ENCODE measurements around the gene RTTN.
"Not testable (repeated sequence)": the region's sequence is repeated elsewhere in the genome, so short reads cannot be mapped to it uniquely, and the experiment has no call there.

RTTN gene, protein sequence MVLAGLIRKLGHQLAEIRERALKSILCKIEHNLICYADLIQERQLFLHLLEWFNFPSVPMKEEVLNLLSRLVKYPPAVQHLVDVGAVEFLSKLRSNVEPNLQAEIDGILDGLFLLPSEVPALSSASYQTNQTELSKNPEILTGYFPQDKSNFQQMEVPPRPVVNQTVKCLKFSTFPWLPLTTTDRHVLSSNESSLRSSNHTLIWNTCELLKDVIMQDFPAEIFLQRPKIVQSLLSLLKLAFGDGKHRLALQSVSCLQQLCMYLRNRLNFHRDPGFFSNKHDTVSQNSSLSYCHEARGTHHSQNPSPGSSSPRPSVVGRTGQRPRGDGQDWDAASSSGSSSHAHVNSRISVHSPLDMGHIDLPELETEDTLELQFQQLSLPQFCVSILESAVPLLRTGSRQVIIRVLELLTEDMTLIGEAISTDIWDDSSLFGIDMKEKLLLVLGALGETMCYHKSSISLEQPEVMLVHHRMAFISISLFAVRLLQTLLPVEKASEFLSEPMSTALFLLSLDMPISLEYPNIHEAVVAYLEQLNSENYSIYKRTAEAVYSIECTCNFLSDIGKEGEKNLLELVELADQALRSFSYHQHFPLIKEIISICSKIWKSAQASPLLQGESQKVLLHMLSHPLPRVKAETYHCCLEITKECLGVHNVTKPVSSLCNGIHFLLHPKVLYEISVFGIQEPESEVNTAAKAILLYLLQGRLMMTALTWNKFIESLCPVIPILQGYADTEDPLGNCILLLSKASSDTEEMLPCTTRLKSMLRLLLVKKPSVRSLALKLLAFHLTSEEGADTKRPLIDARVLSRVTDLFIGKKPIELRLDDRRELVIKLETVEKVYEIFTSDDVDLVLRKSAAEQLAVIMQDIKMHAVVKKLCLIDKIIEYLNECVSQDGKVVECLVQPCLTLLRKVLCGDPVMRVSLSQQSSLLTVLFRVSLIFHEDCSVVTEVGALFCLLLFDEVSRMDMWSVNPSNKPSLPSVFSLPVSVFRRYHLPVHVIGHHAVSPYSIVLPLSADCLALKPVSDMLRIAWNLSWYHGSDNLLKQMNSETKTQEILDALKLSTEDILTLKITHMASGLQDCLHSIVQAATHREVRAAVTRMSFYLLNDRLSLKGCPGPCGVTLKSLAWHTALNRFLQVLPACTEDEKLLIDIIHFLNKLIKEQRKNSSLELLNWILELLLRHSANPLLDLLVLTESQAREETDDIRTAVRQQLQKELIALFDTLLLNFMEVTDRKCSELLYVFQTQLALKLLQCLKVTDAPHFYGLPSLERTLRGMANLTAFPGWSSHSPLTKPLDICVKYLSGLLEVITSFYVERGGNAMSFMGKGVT (N-terminal part only)

GRCh38 chr18:70205421-70206397 is at the start of gene RTTN:
TSS of gene RTTN (minus strand) at chr18:70205687. CDS start at chr18:70205658, 29 bp downstream.
- DNase-seq (ENCODE audit: low read depth in 4 of 4, low spot score in 1 of 4): peak; percentile 79 to 87 (median 86)

DNA sequence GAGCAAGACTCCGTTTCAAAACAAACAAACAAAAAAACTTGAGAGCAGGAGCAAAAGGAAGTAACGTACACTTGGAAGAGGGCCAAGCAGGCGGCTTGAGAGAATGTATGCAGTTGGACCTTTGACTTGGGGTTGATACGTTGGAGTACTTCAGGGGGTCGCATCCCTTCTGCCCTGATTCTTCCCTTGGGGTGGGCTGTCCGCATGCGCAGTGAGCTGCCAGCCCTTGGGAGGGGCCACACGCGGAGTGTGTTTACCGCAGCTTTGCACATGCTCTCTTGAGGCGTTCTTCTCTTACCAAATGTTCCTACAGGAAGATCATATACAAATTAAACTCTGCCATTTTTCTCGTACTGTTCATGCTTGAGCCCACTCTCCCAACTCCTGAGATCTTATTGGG is 45.3 kb upstream of the RTTN start:
- DNase-seq (ENCODE audit: low read depth in 4 of 4, low spot score in 1 of 4): no peak

GRCh38 chr18:70249861-70250260 is 44.4 kb upstream of the RTTN start:
- DNase-seq (ENCODE audit: low read depth in 4 of 4, low spot score in 1 of 4): not testable (repeated sequence)

DNA sequence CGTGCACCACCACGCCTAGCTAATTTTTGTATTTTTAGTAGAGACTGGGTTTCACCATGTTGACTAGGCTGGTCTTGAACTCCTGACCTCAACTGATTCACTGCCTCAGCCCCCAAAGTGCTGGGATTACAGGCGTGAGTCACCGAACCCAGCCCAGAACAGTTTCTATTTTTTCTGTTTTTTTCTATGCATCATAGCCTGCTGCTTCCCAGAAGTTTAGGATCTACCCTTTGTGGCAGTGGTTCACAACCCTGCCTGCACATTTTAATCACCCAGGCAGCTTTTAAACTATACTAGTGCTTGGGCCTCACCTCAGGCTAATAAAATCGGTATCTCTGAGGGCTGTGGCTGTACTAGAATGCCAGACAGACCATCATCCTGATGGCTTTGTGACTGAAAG is 43.6 kb upstream of the RTTN start:
- DNase-seq (ENCODE audit: low read depth in 4 of 4, low spot score in 1 of 4): no peak

GRCh38 chr18:70246061-70246466 is 40.6 kb upstream of the RTTN start:
- no peak for DNase-seq (ENCODE audit: low read depth in 4 of 4, low spot score in 1 of 4)

GRCh38 chr18:70243131-70243929 is 37.8 kb upstream of the RTTN start:
- no peak for DNase-seq (ENCODE audit: low read depth in 4 of 4, low spot score in 1 of 4)

DNA sequence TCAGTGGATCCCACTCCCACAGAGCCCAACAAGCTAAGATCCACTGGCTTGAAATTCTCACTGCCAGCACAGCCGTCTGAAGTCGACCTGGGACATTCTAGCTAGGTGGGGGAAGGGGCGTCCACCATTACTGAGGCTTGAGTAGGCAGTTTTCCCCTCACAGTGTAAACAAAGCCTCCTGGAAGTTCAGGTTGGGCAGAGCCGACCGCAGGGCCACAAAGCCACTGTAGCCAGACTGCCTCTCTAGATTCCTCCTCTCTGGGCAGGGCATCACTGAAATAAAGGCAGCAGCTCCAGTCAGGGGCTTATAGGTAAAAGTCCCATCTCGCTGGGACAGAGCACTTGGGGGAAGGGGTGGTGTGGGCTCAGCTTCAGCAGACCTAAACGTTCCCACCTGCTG is 31.4 kb upstream of the RTTN start:
- DNase-seq (ENCODE audit: low read depth in 4 of 4, low spot score in 1 of 4): not testable (repeated sequence)

GRCh38 chr18:70235478-70235877 is 30.0 kb upstream of the RTTN start:
- no peak for DNase-seq (ENCODE audit: low read depth in 4 of 4, low spot score in 1 of 4)

GRCh38 chr18:70234667-70235459 is 29.4 kb upstream of the RTTN start:
- no peak for DNase-seq (ENCODE audit: low read depth in 4 of 4, low spot score in 1 of 4)

GRCh38 chr18:70233974-70234373 is 28.5 kb upstream of the RTTN start:
- DNase-seq (ENCODE audit: low read depth in 4 of 4, low spot score in 1 of 4): no peak

DNA sequence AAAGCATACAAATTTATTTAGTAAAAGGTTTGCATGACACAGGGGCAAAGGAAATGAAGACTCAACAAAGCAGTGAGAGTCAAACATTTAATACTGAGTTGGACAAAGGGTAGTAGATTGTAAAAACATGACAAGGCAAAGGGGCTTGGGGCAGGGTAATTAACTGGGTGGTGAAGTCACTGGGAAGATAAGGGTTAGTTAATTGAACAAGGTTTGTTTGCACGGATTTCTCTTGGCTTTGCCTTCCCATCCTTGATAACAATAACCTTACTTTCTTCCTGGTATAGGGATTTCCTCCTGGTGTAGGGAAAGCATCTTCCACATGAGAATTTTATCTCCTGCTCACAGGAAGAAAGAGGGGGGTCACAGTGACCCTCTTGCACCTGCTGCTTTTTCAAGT is 26.8 kb upstream of the RTTN start:
- DNase-seq (ENCODE audit: low read depth in 4 of 4, low spot score in 1 of 4): no peak

DNA sequence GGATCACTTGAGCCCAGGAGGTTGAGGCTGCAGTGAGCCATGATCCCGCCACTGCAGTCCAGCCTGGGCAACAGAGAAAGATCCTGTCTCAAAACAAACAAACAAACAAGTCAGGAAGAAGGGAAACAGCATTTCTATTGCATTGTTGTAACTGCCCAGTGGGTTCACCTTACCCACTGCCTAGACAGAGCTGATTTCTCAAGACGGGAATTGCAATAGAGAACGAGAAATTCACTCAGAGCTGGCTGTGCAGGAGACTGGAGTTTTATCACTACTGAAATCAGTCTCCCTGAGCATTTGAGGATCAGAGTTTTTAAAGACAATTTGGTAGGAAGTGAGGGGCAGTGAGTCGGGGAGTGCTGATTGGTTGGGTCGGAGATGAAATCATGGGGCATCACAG is 24.2 kb upstream of the RTTN start:
- DNase-seq (ENCODE audit: low read depth in 4 of 4, low spot score in 1 of 4): no peak

DNA sequence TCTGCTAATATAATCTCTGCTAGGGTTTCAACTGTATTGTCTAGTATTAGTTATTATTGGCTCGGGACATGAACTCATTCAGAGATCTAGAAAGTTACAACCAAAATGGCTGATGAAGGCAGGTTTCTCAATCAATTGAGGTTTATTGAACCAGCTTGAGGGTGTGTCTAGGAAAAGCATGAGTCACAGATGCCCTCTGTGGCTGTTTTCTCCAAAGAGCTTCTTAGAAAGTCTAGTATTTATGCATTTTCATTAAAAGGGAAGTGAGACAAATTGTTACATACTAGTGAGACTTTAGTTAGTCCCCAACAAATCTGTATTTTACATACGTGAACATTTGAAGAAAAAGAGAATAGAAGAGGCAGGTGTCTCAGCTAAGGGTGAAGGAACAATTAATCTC is 23.0 kb upstream of the RTTN start:
- no peak for DNase-seq (ENCODE audit: low read depth in 4 of 4, low spot score in 1 of 4)

DNA sequence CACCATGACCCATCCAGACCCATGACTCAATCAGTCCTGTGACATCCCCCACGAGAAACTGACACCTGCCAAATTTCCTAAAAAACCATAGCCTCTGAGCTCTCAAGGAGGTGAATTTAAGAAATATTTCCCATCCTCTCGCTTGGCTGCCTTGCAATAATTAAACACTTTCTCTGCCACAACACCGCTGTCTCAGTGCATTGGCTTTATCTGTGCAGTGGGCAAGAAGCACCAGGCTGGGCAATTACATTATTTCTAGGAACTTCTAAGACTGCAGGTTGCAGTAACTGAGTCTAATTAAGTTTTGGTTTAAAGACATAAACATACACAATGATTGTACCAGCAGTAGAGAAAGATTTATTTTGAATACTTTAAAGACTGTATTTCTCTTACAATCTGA is 22.0 kb upstream of the RTTN start:
- DNase-seq (ENCODE audit: low read depth in 4 of 4, low spot score in 1 of 4): no peak

- no peak for DNase-seq (ENCODE audit: low read depth in 4 of 4, low spot score in 1 of 4)
Observed at GRCh38 chr18:70221915-70222278, 16.4 kb upstream of the RTTN start.

GRCh38 chr18:70221156-70221914 is 15.8 kb upstream of the RTTN start:
- DNase-seq (ENCODE audit: low read depth in 4 of 4, low spot score in 1 of 4): no peak

DNA sequence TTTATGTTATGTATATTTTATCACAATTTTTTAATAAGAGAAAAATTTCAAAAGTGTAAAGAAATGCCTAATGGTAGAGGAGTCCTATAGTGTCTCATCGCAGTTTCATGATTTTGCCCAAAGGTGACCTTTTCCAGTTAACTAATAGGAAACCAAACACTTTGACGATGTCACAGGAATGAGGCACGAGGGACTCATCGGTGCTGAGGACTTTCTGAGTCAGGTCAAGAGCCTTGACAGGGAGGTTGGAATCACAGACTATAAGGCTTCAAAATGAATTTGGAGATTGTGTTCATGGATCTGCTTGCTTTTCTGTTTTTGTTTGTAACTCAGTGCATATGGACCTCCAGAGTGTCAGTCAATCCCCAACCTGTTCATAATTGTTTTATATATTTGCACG is 15.1 kb upstream of the RTTN start:
- no peak for DNase-seq (ENCODE audit: low read depth in 4 of 4, low spot score in 1 of 4)

DNA sequence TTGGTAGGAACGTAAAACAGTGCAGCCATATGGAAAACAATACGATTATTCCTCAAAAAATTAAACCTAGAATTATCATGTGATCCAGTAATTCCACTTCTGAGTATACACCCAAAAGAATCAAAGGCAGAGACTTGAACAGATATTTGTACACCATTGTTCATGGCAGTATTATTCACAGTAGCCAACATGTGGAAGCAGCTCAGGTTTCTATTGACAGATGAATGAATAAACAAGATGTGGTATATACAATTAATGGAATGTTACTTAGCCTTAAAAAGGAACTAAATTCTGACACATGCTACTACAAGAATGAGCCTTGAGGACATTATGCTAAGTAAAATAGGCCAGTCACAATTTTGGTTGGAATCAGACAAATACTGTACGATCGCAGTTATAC is 14.2 kb upstream of the RTTN start:
- no peak for DNase-seq (ENCODE audit: low read depth in 4 of 4, low spot score in 1 of 4)
